BJ (cell line): ENCODE measurements around the gene PACSIN2. TPM values are rescaled to one million over a fixed set of nuclear protein-coding genes. Genes with fewer than 3 reads are reported as not detected.

Source experiments
- CTCF ChIA-PET: fragments of 350-600 bp; formaldehyde crosslinking; extraction: SDS; loops from one replicate; lab custom pipeline; 2021; ENCODE audit warnings: antibody characterized with exemption, inconsistent platforms; lab: Yijun Ruan, JAX
- POLR2A ChIA-PET: fragments of 300-600 bp; sonication (Branson Sonifier 250); formaldehyde crosslinking; extraction: SDS; loops from one replicate; lab custom pipeline; 2021; ENCODE audit warnings: antibody characterized with exemption; lab: Charles Lee
- DNase-seq: peaks from one replicate; pipeline ENCODE4 v3.0.0-alpha.2; 2011; ENCODE audit warnings: low read depth
- H3K27me3 ChIP-seq: 2 replicates; pipeline ENCODE4 v1.6.0; 2011; ENCODE audit warnings: low read length; ENCODE audit not compliant: control insufficient read depth, insufficient read depth
- H3K36me3 ChIP-seq: 2 replicates; pipeline ENCODE4 v1.5.1; 2011; ENCODE audit warnings: low read length; ENCODE audit not compliant: control insufficient read depth, insufficient read depth
- H3K4me3 ChIP-seq: 2 replicates; pipeline ENCODE4 v1.5.1; 2011; ENCODE audit warnings: low read depth, mild to moderate bottlenecking, control low read depth, low read length
- polyA plus RNA-seq: library from polyadenylated mRNA; depleted of rRNA; stranded (reverse); fragments of >200 nt; gene quantifications from 2 replicates; pipeline ENCODE4 v1.2.3, GENCODE V29; 2011
- TF ChIP-seq, protein P1 (sequence below): IDR thresholded peaks from 2 replicates; pipeline ENCODE4 v1.5.1; 2011; ENCODE audit warnings: low read depth, mild to moderate bottlenecking, control low read depth, inconsistent platforms, low read length, moderate library complexity; ENCODE audit not compliant: insufficient read depth

Gene PACSIN2
- polyA plus RNA-seq, 1 experiment, result 86.3 TPM

DNA sequence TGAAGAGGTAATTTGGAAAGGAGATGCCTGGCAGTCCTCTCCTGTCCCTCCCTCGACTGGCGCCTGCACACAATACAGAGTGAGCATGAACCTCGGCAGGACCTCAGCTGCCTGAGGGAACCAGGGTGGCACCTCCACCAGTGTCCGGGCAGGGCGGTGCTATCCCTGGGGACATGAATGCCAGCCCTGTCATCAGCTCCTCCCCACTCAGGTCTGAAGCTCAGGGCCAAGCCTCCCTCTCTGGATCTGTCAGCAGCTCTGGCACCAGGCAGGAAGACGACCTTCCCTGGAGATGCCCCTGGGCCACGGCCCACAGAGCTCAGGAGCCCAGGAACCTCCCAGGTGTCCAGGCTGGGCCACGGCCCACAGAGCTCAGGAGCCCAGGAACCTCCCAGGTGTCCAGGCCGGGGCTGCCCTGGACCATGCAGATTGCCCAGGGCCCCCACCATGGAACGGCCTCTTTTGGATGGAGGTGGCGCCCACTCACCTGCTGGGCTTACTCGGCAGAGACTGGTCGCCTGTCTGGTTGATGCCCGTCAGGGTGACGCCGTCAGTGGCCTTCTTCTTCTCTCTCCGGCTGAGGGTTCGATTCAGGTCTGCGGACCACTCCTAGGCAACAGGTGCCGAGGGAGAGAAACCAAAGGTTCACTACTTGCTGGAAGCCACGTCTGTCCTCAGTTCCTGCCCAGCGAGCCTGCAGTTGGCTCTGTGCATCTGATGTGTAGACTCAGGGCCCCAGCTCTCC lies 136.2 kb downstream of the PACSIN2 start:
- Histone ChIP-seq H3K4me3 (no peak overlapping the region), H3K36me3 (peaks cover 50% of the 10 kb centered on the region), H3K27me3 (no peaks in the 10 kb centered on the region)
- ChIA-PET CTCF (interaction anchor here (1.0 kb wide), 1 partner anchor 211 kb away, joined by 3 read pairs; no protein-coding TSS in a partner anchor), POLR2A (no interaction called here)
- no peak for DNase-seq
- TF ChIP-seq, protein P1, sequence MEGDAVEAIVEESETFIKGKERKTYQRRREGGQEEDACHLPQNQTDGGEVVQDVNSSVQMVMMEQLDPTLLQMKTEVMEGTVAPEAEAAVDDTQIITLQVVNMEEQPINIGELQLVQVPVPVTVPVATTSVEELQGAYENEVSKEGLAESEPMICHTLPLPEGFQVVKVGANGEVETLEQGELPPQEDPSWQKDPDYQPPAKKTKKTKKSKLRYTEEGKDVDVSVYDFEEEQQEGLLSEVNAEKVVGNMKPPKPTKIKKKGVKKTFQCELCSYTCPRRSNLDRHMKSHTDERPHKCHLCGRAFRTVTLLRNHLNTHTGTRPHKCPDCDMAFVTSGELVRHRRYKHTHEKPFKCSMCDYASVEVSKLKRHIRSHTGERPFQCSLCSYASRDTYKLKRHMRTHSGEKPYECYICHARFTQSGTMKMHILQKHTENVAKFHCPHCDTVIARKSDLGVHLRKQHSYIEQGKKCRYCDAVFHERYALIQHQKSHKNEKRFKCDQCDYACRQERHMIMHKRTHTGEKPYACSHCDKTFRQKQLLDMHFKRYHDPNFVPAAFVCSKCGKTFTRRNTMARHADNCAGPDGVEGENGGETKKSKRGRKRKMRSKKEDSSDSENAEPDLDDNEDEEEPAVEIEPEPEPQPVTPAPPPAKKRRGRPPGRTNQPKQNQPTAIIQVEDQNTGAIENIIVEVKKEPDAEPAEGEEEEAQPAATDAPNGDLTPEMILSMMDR, result no peak

DNA sequence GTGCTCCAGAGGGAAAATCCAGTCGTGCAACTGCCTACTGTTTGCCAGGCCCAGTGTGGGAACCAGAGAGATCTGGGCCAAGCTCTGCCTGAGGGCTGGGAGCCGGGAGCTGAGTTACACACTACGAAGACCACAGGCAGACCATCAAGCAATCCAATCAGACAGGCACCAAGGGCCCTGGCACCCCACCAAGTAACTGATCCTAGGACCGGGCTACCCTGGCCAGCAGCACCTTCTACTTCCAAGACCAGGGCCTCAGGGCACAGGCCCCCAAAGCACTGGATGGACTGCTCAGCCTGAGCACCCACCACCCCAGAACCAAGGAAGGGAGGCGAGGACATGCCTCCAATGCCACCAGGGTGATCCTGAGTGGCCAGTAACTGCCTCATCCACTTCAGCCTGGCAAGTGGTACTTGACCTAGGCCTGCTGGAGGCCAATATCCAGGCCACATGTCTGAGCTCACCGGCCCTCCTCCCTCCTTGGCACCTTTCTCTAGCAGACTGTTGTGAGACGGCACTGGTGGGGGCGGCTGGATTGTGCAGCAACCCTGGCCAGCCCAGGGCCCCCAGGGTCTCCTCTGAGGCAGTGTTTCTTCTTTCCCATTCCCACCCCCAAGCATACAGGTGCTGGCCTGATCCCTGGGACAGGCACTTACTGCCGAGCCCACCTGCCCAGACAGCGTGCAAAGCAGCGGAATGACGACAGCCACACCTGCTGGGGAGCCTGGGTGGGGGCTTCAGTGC lies 137.2 kb downstream of the PACSIN2 start:
- no peak for DNase-seq
- H3K36me3 ChIP-seq, result peaks cover 49% of the 10 kb centered on the region
- ChIA-PET POLR2A (no interaction called here), CTCF (interaction anchor here (1.0 kb wide), 1 partner anchor 212 kb away, joined by 3 read pairs; no protein-coding TSS in a partner anchor)
- TF ChIP-seq, protein P1, result no peak
- H3K27me3 ChIP-seq, result no peaks in the 10 kb centered on the region
- H3K4me3 ChIP-seq, result no peak overlapping the region

DNA sequence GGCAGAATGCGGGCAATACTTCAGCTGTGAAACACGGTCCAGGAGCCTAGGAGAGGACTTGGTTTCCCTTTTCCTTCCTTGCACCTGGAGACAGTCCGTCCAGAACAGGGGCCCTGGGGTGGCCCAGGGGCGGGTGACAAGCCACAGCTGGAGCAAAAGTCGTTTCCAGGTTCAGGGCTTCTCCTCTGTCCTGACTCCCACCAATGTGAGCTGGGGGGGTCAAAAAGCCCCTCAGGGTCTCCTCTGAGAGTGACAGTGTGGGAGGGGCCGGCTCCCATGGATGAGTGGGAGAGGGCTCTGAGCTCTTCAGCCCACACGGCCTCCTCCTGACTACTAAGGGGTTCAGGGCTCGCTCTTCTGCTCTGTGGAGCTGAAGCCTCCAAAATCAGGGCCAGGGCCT lies 137.8 kb downstream of the PACSIN2 start:
- TF ChIP-seq, protein P1, result no peak
- Histone ChIP-seq H3K36me3 (peaks cover 46% of the 10 kb centered on the region), H3K27me3 (no peaks in the 10 kb centered on the region), H3K4me3 (no peak overlapping the region)
- ChIA-PET CTCF (no interaction called here), POLR2A (no interaction called here)
- DNase-seq, result no peak

DNA sequence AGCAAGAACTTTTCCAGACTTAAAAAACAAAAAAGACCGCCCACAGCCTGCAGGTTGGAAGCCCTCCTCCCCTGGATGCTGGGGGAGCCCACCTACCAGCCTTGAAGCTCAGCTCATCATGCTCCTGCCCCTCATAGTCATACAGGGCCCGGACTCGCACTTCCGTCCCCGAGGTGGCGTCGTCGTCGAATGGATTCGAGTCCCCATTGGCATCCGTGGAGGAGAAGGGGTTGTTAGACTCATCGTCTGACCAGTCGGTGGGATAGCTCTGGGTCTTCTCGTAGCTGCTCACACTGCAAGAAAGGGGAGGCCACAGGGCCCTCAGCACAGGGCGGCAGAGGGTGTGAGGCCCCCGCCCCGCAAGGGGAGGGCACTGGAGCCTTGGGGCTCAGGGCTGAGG lies 138.9 kb downstream of the PACSIN2 start:
- DNase-seq, result no peak
- TF ChIP-seq, protein P1, result no peak
- H3K4me3 ChIP-seq, result no peak overlapping the region
- CTCF ChIA-PET, result no interaction called here
- peaks cover 50% of the 10 kb centered on the region for H3K36me3 ChIP-seq
- POLR2A ChIA-PET, result no interaction called here
- H3K27me3 ChIP-seq, result no peaks in the 10 kb centered on the region

DNA sequence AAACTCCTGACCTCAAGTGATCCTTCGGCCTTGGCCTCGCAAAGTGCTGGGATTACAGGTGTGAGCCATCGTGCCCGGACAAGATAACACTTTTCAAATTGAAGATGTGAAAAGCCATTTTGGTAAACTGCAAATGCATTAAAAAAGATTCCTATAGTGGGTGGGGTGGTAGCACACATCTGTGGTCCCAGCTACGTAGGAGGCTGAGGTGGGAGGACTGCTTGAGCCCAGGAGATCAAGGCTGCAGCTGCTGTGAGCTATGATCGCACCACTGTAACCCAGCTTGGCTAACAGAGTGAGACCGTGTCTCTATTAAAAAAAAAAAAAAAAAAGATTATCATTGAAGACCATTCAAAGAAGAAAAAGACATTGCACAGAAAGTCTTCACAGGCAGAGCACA lies 140.9 kb downstream of the PACSIN2 start:
- TF ChIP-seq, protein P1, result no peak
- no peak overlapping the region for H3K4me3 ChIP-seq
- ChIA-PET POLR2A (no interaction called here), CTCF (no interaction called here)
- no peak for DNase-seq
- no peaks in the 10 kb centered on the region for H3K27me3 ChIP-seq
- H3K36me3 ChIP-seq, result peaks cover 48% of the 10 kb centered on the region
